Fibroblast of lung (primary cell): ENCODE measurements around the gene PIEZO2. TPM values are rescaled to one million over a fixed set of nuclear protein-coding genes. Genes with fewer than 3 reads are reported as not detected.
"Not testable (repeated sequence)": the region's sequence is repeated elsewhere in the genome, so short reads cannot be mapped to it uniquely, and the experiment has no call there.

ENCODE experiments used
- DNase-seq, 2 donors: peaks; one replicate each; pipeline versions ENCODE4 v3.0.0 to v3.0.0-alpha.2; 2010; ENCODE audit warnings: low read depth in 2 of 2
- H2AFZ ChIP-seq: 2 replicates; pipeline ENCODE4 v1.5.1; 2012; ENCODE audit warnings: low read length, control low read depth, inconsistent platforms
- H3K27ac ChIP-seq: 2 replicates; pipeline ENCODE4 v1.5.1; 2011; ENCODE audit warnings: low read length, control low read depth; ENCODE audit not compliant: insufficient read depth
- H3K27me3 ChIP-seq: 2 replicates; pipeline ENCODE4 v1.5.1; 2011; ENCODE audit warnings: mild to moderate bottlenecking, low read length; ENCODE audit not compliant: control insufficient read depth, insufficient read depth
- H3K36me3 ChIP-seq: 2 replicates; pipeline ENCODE4 v1.5.1; 2011; ENCODE audit warnings: low read length; ENCODE audit not compliant: control insufficient read depth, insufficient read depth
- H3K4me1 ChIP-seq: 2 replicates; pipeline ENCODE4 v1.5.1; 2011; ENCODE audit warnings: low read length; ENCODE audit not compliant: control insufficient read depth, insufficient read depth; ENCODE audit errors: extremely low read depth
- H3K4me2 ChIP-seq: 2 replicates; pipeline ENCODE4 v1.5.1; 2011; ENCODE audit warnings: low read length, control low read depth; ENCODE audit not compliant: insufficient read depth; ENCODE audit errors: extremely low read depth
- H3K4me3 ChIP-seq, 4 experiments: fragments of 200-600 bp in 1 of 4; sonication (generic) in 1 of 4; replicated peaks in 1 of 4; 2 replicates each; pipeline ENCODE4 v1.5.1; 2011 to 2016; ENCODE audit warnings: low read length in 4 of 4, low read depth in 3 of 4, mild to moderate bottlenecking in 3 of 4, control low read depth in 2 of 4, inconsistent platforms in 1 of 4, mixed read lengths in 1 of 4; ENCODE audit not compliant: insufficient read depth in 1 of 4; ENCODE audit errors: control extremely low read depth in 1 of 4
- H3K79me2 ChIP-seq: 2 replicates; pipeline ENCODE4 v1.5.1; 2012; ENCODE audit warnings: mild to moderate bottlenecking, low read length, inconsistent platforms; ENCODE audit not compliant: control insufficient read depth, insufficient read depth
- H3K9ac ChIP-seq: 2 replicates; pipeline ENCODE4 v1.5.1; 2011; ENCODE audit warnings: mild to moderate bottlenecking, low read length, control low read depth; ENCODE audit not compliant: insufficient read depth
- H3K9me3 ChIP-seq: 2 replicates; pipeline ENCODE4 v1.5.1; 2012; ENCODE audit warnings: low read depth, low read length; ENCODE audit not compliant: control insufficient read depth, insufficient read depth
- H4K20me1 ChIP-seq: 2 replicates; pipeline ENCODE4 v1.5.1; 2011; ENCODE audit warnings: low read length; ENCODE audit not compliant: control insufficient read depth, insufficient read depth; ENCODE audit errors: extremely low read depth
- CTCF ChIP-seq, 2 donors: IDR thresholded peaks in 1 of 2; conservative IDR thresholded peaks in 1 of 2; 1 replicate in 1 of 2; 2 replicates in 1 of 2; pipeline ENCODE4 v1.5.1; 2011 to 2012; ENCODE audit warnings: low read length in 2 of 2, control low read depth in 1 of 2, inconsistent platforms in 1 of 2, low read depth in 1 of 2, mild to moderate bottlenecking in 1 of 2
- EZH2 ChIP-seq: IDR thresholded peaks from 2 replicates; pipeline ENCODE4 v1.5.1; 2012; ENCODE audit warnings: low read length, control low read depth, mild to moderate bottlenecking; ENCODE audit errors: missing control alignments
- polyA plus RNA-seq, 2 donors: library from polyadenylated mRNA; depleted of rRNA in 1 of 2; stranded (reverse) in 1 of 2; unstranded in 1 of 2; fragments of >200 nt; gene quantifications; 2 replicates each; pipeline ENCODE4 v1.2.1, GENCODE V29; 2011 to 2012; ENCODE audit warnings: missing spikeins in 1 of 2
- total RNA-seq: library from RNA; depleted of rRNA; stranded (reverse); fragments of >200 nt; gene quantifications from 2 replicates; pipeline ENCODE4 v1.2.1, GENCODE V29; 2014

The PIEZO2 gene
- total and polyA plus RNA-seq, 2 donors (not counting 1 experiment from before 2014, with no cell fraction given): 1.2 to 6.6 TPM

DNA sequence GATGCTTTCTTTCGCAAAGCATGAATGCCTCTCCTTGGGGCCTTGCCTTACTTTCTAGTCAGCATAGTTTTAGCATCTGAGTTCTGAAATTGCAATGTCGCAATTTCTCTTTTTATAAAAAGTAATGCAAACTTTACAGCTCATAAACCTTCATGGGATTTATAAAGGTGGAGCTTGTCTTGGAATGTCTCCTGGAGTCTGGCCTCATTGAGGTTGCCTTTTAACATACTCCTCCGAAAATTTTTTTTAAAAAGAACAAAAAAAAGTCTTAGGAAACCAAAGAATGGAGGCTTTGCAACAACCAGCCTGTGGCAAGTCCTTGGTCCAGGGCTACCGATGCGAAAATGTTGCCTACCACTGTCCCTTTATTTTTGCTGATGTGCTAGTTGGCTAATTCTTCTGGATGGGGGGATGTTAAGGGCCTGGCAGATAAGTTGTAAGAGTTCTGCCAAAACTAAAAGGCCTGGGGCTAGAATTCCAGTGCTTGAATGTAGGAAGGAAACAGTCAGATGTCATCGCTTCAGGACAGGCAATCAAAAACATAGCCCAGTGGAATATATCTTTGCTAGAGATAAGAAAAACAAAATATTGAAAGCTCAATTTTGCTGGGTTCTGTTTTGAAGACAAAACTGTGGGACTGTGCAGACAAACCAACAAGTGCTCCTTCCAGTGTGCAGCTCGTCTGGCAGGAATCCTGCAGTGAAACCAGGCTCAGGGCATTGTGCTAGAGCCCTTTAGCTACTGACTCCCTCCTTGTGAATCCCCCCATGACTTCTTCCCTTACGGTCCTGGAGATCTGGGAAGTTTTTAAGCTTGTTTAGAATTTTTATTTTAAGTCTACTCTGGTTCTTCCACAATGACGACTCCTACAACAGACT, 213.0 kb downstream of the PIEZO2 start:
- Histone ChIP-seq H3K9ac (no peak overlapping the region), H3K27me3 (no peaks in the 10 kb centered on the region), H3K27ac (no peak overlapping the region), H3K4me2 (no peak overlapping the region), H3K36me3 (no peaks in the 10 kb centered on the region), H3K4me3 (no peak overlapping the region), H3K9me3 (no peaks in the 10 kb centered on the region), H4K20me1 (no peaks in the 10 kb centered on the region), H3K79me2 (no peaks in the 10 kb centered on the region), H2AFZ (no peak overlapping the region), H3K4me1 (no peaks in the 10 kb centered on the region)
- TF ChIP-seq CTCF (conservative IDR thresholded peaks at IDR 0.05 in 1 of 2, IDR thresholded peaks at IDR 0.05 in 1 of 2; ENCODE audit: low read depth in 1 of 2, low read length in 2 of 2): no peak
- no peak for TF ChIP-seq EZH2
- DNase-seq: no peak

GRCh38 chr18:10935588-10935987, 213.8 kb downstream of the PIEZO2 start:
- no peaks in the 10 kb centered on the region for H3K4me1 ChIP-seq
- no peak overlapping the region for H3K27ac ChIP-seq
- H3K27me3 ChIP-seq: no peaks in the 10 kb centered on the region
- H3K4me3 ChIP-seq: no peak overlapping the region
- no peaks in the 10 kb centered on the region for H4K20me1 ChIP-seq
- H3K9ac ChIP-seq: no peak overlapping the region
- H2AFZ ChIP-seq: no peak overlapping the region
- H3K4me2 ChIP-seq: no peak overlapping the region
- TF ChIP-seq EZH2: no peak
- TF ChIP-seq CTCF (conservative IDR thresholded peaks at IDR 0.05 in 1 of 2, IDR thresholded peaks at IDR 0.05 in 1 of 2; ENCODE audit: low read depth in 1 of 2, low read length in 2 of 2): no peak
- H3K9me3 ChIP-seq: no peaks in the 10 kb centered on the region
- no peaks in the 10 kb centered on the region for H3K36me3 ChIP-seq
- H3K79me2 ChIP-seq: no peaks in the 10 kb centered on the region
- no peak for DNase-seq

DNA sequence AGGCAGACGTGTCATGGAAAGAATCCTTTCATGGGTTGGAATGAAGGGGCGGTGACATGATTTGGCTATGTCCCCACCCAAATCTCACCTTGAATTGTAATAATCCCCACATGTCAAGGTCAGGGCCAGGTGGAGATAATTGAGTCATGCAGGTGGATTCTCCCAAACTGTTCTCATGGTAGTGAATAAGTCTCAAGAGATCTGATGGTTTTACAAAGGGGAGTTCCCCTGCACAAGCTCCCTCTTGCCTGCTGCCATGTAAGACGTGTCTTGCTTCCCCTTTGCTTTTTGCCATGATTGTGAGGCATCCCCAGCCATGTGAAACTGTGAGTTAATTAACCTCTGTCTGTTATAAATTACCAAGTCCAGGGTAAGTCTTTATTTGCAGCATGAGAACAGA, 215.7 kb downstream of the PIEZO2 start:
- H3K36me3 ChIP-seq: not testable (repeated sequence)

More for the DNA sequence above, 215.7 kb downstream of the PIEZO2 start:
- H3K4me3 ChIP-seq, H3K4me2 ChIP-seq, H2AFZ ChIP-seq, H3K79me2 ChIP-seq, H4K20me1 ChIP-seq, DNase-seq, H3K9me3 ChIP-seq, H3K27ac ChIP-seq, H3K9ac ChIP-seq, H3K27me3 ChIP-seq, H3K4me1 ChIP-seq: not testable (repeated sequence)
